IMR-90 (cell line): ENCODE results near the gene TCIRG1. TPM values are rescaled to one million over a fixed set of nuclear protein-coding genes. Genes with fewer than 3 reads are reported as not detected.

ENCODE experiments used
- ATAC-seq: fragments of 200-7000 bp; cut with Tn5 transposase; 2 replicates; pipeline ENCODE4 v1.9.1; 2020; ENCODE audit warnings: low read depth, mild to moderate bottlenecking, moderate library complexity
- BruUV-seq: library from RNA; stranded (reverse); fragments of 400-500 nt; replicated peaks from 2 replicates; lab custom pipeline; 2021; lab: Mats Ljungman, UMichigan
- CTCF ChIA-PET: fragments of 300-600 bp; formaldehyde crosslinking; extraction: SDS; loops from one replicate; lab custom pipeline; 2021; ENCODE audit warnings: antibody characterized with exemption; lab: Yijun Ruan, JAX
- POLR2A ChIA-PET: fragments of 300-600 bp; sonication (Branson Sonifier 250); formaldehyde crosslinking; loops from one replicate; lab custom pipeline; 2022; ENCODE audit warnings: antibody characterized with exemption; ENCODE audit not compliant: unreplicated experiment; lab: Charles Lee
- DNase-seq: peaks from one replicate; pipeline ENCODE4 v3.0.0; 2013
- H2AFZ ChIP-seq: replicated peaks from 2 replicates; pipeline ENCODE3; 2013; ENCODE audit warnings: low read length, mild to moderate bottlenecking; ENCODE audit not compliant: poor library complexity
- H2AK5ac ChIP-seq: 2 replicates; pipeline ENCODE4 v1.6.1; 2013; ENCODE audit warnings: low read depth, low read length, inconsistent platforms
- H2AK9ac ChIP-seq: replicated peaks from 2 replicates; pipeline ENCODE3; 2013; ENCODE audit warnings: mild to moderate bottlenecking, low read depth, low read length, moderate library complexity; ENCODE audit not compliant: poor library complexity
- H2BK120ac ChIP-seq: 2 replicates; pipeline ENCODE4 v1.6.1; 2013; ENCODE audit warnings: low read depth, low read length, inconsistent platforms
- H2BK15ac ChIP-seq: 3 replicates; pipeline ENCODE4 v1.6.1; 2013; ENCODE audit warnings: low read depth, low read length, inconsistent platforms
- H2BK20ac ChIP-seq: 2 replicates; pipeline ENCODE4 v1.6.1; 2013; ENCODE audit warnings: low read depth, mild to moderate bottlenecking, inconsistent platforms, low read length, moderate library complexity
- H2BK5ac ChIP-seq: 2 replicates; pipeline ENCODE4 v1.6.1; 2013; ENCODE audit warnings: mild to moderate bottlenecking, low read depth, low read length, inconsistent platforms; ENCODE audit not compliant: poor library complexity, severe bottlenecking
- H3K14ac ChIP-seq: replicated peaks from 2 replicates; pipeline ENCODE4 v1.6.1; 2013; ENCODE audit warnings: low read depth, low read length, inconsistent platforms
- H3K18ac ChIP-seq: 2 replicates; pipeline ENCODE4 v1.6.1; 2013; ENCODE audit warnings: low read depth, low read length, control low read depth
- H3K23ac ChIP-seq: 2 replicates; pipeline ENCODE4 v1.6.1; 2013; ENCODE audit warnings: low read depth, low read length, inconsistent platforms
- H3K27ac ChIP-seq: 2 replicates; pipeline ENCODE4 v1.5.1; 2013; ENCODE audit warnings: mild to moderate bottlenecking, control low read depth, low read length; ENCODE audit not compliant: insufficient read depth
- H3K27me3 ChIP-seq: 2 replicates; pipeline ENCODE4 v1.6.1; 2013; ENCODE audit warnings: low read length; ENCODE audit not compliant: control insufficient read depth, insufficient read depth
- H3K36me3 ChIP-seq: 2 replicates; pipeline ENCODE4 v1.6.1; 2013; ENCODE audit warnings: low read length, mixed read lengths; ENCODE audit not compliant: control insufficient read depth, insufficient read depth
- H3K4ac ChIP-seq: 2 replicates; pipeline ENCODE4 v1.6.1; 2013; ENCODE audit warnings: low read depth, low read length, inconsistent platforms
- H3K4me1 ChIP-seq: 2 replicates; pipeline ENCODE4 v1.6.1; 2013; ENCODE audit warnings: low read length, mixed read lengths; ENCODE audit not compliant: control insufficient read depth, insufficient read depth
- H3K4me2 ChIP-seq: 2 replicates; pipeline ENCODE4 v1.6.1; 2013; ENCODE audit warnings: low read depth, mild to moderate bottlenecking, control low read depth, low read length, moderate library complexity
- H3K4me3 ChIP-seq: 2 replicates; pipeline ENCODE4 v1.5.1; 2013; ENCODE audit warnings: low read depth, mild to moderate bottlenecking, control low read depth, low read length, moderate library complexity; ENCODE audit not compliant: insufficient read depth
- H3K56ac ChIP-seq: 2 replicates; pipeline ENCODE4 v1.6.1; 2013; ENCODE audit warnings: low read length, inconsistent platforms; ENCODE audit not compliant: insufficient read depth; ENCODE audit errors: extremely low read depth
- H3K79me1 ChIP-seq, 2 experiments: 2 replicates each; pipeline ENCODE4 v1.6.1; 2013; ENCODE audit warnings: low read length in 2 of 2, inconsistent platforms in 1 of 2, low read depth in 1 of 2
- H3K9ac ChIP-seq: 2 replicates; pipeline ENCODE4 v1.6.1; 2013; ENCODE audit warnings: low read depth, low read length, control low read depth
- H3K9me1 ChIP-seq: 2 replicates; pipeline ENCODE4 v1.6.1; 2013; ENCODE audit warnings: low read length, inconsistent platforms; ENCODE audit not compliant: insufficient read depth
- H3K9me3 ChIP-seq: 2 replicates; pipeline ENCODE4 v1.6.1; 2013; ENCODE audit warnings: low read length; ENCODE audit not compliant: control insufficient read depth, insufficient read depth
- H4K20me1 ChIP-seq: 2 replicates; pipeline ENCODE4 v1.6.1; 2013; ENCODE audit warnings: low read length, inconsistent platforms; ENCODE audit not compliant: insufficient read depth
- H4K5ac ChIP-seq: 2 replicates; pipeline ENCODE4 v1.6.1; 2013; ENCODE audit warnings: mild to moderate bottlenecking, low read depth, low read length, control low read depth
- H4K8ac ChIP-seq, 2 experiments: 2 replicates each; pipeline ENCODE4 v1.6.1; 2013; ENCODE audit warnings: low read depth in 2 of 2, low read length in 2 of 2, control low read depth in 1 of 2, inconsistent platforms in 1 of 2
- H4K91ac ChIP-seq: 2 replicates; pipeline ENCODE4 v1.6.1; 2013; ENCODE audit warnings: low read depth, low read length, inconsistent platforms; ENCODE audit not compliant: insufficient read depth
- BHLHE40 ChIP-seq: fragments of 150-350 bp; IDR thresholded peaks from 2 replicates; pipeline ENCODE4 v1.6.1; 2016; ENCODE audit warnings: mild to moderate bottlenecking, low read depth, low read length
- ELK1 ChIP-seq: fragments of 150-350 bp; IDR thresholded peaks from 2 replicates; pipeline ENCODE4 v1.6.1; 2016; ENCODE audit warnings: low read depth, mild to moderate bottlenecking, low read length, moderate library complexity, borderline replicate concordance
- MXI1 ChIP-seq: IDR thresholded peaks from 2 replicates; pipeline ENCODE4 v1.6.1; 2012; ENCODE audit warnings: low read depth, mild to moderate bottlenecking, low read length, moderate library complexity, borderline replicate concordance
- NFE2L2 ChIP-seq: fragments of 150-350 bp; IDR thresholded peaks from 2 replicates; pipeline ENCODE4 v1.6.1; 2016; ENCODE audit warnings: low read depth, mild to moderate bottlenecking, low read length
- SMC3 ChIP-seq: fragments of 150-350 bp; IDR thresholded peaks from 2 replicates; pipeline ENCODE4 v1.6.1; 2016; ENCODE audit warnings: low read depth, mild to moderate bottlenecking, antibody characterized with exemption, low read length, moderate library complexity
- WGBS, 2 experiments: methylation state at CpG; one replicate each; pipeline versions ENCODE4 v1.1.5 to v1.1.7; 2013; ENCODE audit warnings: missing lambda C conversion rate in 2 of 2; ENCODE audit not compliant: insufficient read length in 1 of 2; ENCODE audit errors: extremely low coverage in 2 of 2; 5-methylcytosine and 5-hydroxymethylcytosine counted together
- dilution Hi-C: fragments of 300-500 bp; cut with HindIII; formaldehyde crosslinking; loops from one replicate; pipeline ENCODE4 v1.14.3; 2018; ENCODE audit warnings: low sequenced_read_pairs; ENCODE audit not compliant: unreplicated experiment
- in situ Hi-C: fragments of 300-500 bp; cut with MboI; formaldehyde crosslinking; loops from 3 replicates; pipeline ENCODE4 v1.14.3; 2019; ENCODE audit warnings: low sequenced_read_pairs, inconsistent platforms, mixed read lengths
- intact Hi-C: fragments of 100-400 bp; cut with micrococcal nuclease; formaldehyde crosslinking; loops from 2 replicates; pipeline ENCODE4 v1.10.0; 2022
- polyA plus RNA-seq, 3 experiments: library from polyadenylated mRNA; depleted of rRNA; stranded (reverse); fragments of >200 nt; gene quantifications; 2 replicates each; pipeline ENCODE4 v1.2.3, GENCODE V29; 2012; ENCODE audit warnings: low replicate concordance in 1 of 3
- total RNA-seq: library from RNA; depleted of rRNA; stranded (reverse); fragments of >200 nt; gene quantifications from 2 replicates; pipeline ENCODE4 v1.2.3, GENCODE V29; 2012

TCIRG1 gene
- total and polyA plus RNA-seq, 2 of the 4 experiments (the other 2 are of a cell fraction) = 25.3 to 117 TPM

DNA sequence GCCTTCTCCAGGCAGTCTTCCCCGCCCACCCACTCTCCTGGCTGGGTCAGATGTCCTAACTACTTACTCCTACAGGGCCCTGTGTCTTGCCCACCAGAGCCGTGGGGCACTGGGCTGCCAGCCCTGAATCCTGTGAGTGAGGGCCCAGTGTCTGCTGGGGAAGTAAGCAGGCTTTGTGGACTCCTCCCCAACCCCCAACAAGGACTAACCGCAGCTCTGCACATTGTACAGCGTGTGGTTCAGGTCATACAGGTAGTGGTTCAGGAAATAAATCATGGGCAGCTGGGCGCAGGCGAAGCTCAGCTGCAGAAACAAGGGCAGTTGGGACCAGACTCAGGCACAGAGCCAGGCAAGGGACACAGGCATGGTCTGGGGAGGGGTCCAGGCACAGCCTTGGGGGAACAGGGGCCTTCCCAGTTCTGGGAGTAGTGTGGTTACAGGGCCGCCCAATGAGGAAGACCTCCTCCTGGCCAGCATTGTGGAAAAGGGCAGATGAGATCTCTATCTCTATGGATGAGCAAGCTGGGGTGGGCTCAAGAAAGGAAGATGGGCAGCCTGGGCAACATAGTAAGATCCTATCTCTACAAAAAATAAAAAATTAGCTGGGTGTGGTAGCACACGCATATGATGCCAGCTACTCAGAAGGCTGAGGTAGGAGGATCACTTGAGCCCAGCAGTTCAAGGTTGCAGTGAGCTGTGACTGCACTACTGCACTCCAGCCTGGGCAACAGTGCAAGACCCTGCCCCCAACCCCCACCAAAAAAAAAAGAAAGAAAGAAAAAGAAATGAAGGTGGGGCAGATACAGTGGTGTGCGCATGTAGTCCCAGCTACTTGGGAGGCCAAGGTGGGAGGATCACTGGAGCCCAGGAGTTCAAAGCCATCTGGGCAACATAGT is 40.4 kb upstream of the TCIRG1 start:
- POLR2A ChIA-PET = no interaction called here
- intact Hi-C loops = no loop called here

More for the DNA sequence above, 40.4 kb upstream of the TCIRG1 start:
- H4K8ac ChIP-seq = no peak overlapping the region
- no peak overlapping the region for H2BK120ac ChIP-seq
- H3K4me2 ChIP-seq = no peak overlapping the region
- H2BK5ac ChIP-seq = no peak overlapping the region
- in situ Hi-C loops (no loop called here), dilution Hi-C loops (no loop called here)
- no peak overlapping the region for H2AK9ac ChIP-seq
- no peaks in the 10 kb centered on the region for H3K79me1 ChIP-seq
- H2AFZ ChIP-seq = no peak overlapping the region
- no peak overlapping the region for H3K18ac ChIP-seq
- H3K9ac ChIP-seq = no peak overlapping the region
- H2BK15ac ChIP-seq = no peak overlapping the region
- H3K27ac ChIP-seq = no peak overlapping the region
- CTCF ChIA-PET = no interaction called here
- H4K20me1 ChIP-seq = no peaks in the 10 kb centered on the region
- no peak overlapping the region for H3K4ac ChIP-seq
- H3K14ac ChIP-seq = no peak overlapping the region
- H2AK5ac ChIP-seq = no peak overlapping the region
- H3K23ac ChIP-seq = no peak overlapping the region
- H3K9me3 ChIP-seq = no peaks in the 10 kb centered on the region
- H3K36me3 ChIP-seq = no peaks in the 10 kb centered on the region
- DNase-seq (no peak), ATAC-seq (no peak)
- no peak overlapping the region for H4K91ac ChIP-seq
- peaks cover 2% of the 10 kb centered on the region; the same call in 1 of the 2 replicates for H3K4me1 ChIP-seq
- H3K56ac ChIP-seq = no peak overlapping the region
- H3K9me1 ChIP-seq = no peaks in the 10 kb centered on the region; the same call in 1 of the 2 replicates
- H4K5ac ChIP-seq = no peak overlapping the region
- BruUV-seq = no TSS peak
- no peak overlapping the region for H2BK20ac ChIP-seq
- no peak overlapping the region for H3K4me3 ChIP-seq
- no peaks in the 10 kb centered on the region for H3K27me3 ChIP-seq
- no peak for TF ChIP-seq BHLHE40
- TF ChIP-seq SMC3 = no peak
- TF ChIP-seq NFE2L2 = no peak
- TF ChIP-seq MXI1 = no peak
- no peak for TF ChIP-seq ELK1
- 100% methylated on average over 2 of the region's 9 CpGs; no CpG with 5 or more reads in 1 of the 2 experiments for WGBS, 2 experiments
